ENCODE measurements around the gene CUX1.

The CUX1 gene

DNA sequence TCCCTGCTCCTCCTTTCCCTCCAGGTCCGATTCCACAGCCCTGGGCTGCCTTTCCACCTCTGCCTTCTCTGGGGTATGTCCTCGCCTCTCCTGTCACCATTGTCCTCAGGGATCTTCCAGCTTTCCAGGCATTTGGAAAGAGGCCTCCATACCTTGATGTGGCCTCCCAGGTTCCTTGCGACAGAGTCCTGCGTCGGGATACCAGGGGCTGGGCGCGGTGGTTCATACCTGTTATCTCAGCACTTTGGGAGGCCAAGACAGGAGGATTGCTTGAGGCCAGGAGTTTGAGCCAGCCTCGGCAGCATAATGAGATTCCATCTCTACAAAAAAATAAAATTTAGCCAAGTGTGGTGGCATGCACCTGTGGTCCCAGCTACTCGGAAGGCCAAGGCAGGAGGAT lies 171.1 kb downstream of the CUX1 start:
- no peak overlapping the region for H3K9ac ChIP-seq (ENCODE audit: low read length)
- no peak overlapping the region for H3K4me3 ChIP-seq (ENCODE audit: low read length)

DNA sequence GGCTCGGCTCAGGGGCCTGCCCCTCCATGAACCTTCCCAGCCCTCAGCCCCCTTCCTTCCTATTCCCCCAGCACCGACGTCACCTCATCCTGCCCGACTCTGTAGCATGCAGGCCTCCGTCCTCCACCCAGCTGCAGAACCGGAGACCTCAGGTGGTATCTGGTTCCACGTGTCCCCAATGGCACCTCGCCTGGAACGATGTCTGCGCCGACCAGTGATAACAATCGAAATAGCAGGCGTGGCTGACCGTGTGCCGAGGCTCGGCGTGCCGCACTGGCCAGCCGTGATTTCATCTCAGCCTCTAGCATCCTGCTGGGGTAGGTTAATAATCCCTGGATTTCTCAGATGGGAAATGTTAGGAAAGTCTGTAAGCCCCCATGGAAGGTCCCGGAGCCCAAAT lies 171.7 kb downstream of the CUX1 start:
- Histone ChIP-seq H3K4me1 (ENCODE audit: control insufficient read depth, insufficient read depth, low read length) (peaks cover 16% of the 10 kb centered on the region), H3K9ac (ENCODE audit: low read length) (no peak overlapping the region), H3K9me3 (ENCODE audit: control insufficient read depth, low read length) (no peaks in the 10 kb centered on the region), H3K4me3 (ENCODE audit: low read length) (no peak overlapping the region), H3K27me3 (ENCODE audit: control insufficient read depth, insufficient read depth, low read length) (no peaks in the 10 kb centered on the region), H3K36me3 (ENCODE audit: control insufficient read depth, insufficient read depth, low read length) (no peaks in the 10 kb centered on the region)

More for the DNA sequence above, 171.1 kb downstream of the CUX1 start:
- H3K36me3 ChIP-seq (ENCODE audit: control insufficient read depth, insufficient read depth, low read length), result no peaks in the 10 kb centered on the region
- no peaks in the 10 kb centered on the region for H3K27me3 ChIP-seq (ENCODE audit: control insufficient read depth, insufficient read depth, low read length)
- peaks cover 16% of the 10 kb centered on the region for H3K4me1 ChIP-seq (ENCODE audit: control insufficient read depth, insufficient read depth, low read length)
- H3K9me3 ChIP-seq (ENCODE audit: control insufficient read depth, low read length), result no peaks in the 10 kb centered on the region

DNA sequence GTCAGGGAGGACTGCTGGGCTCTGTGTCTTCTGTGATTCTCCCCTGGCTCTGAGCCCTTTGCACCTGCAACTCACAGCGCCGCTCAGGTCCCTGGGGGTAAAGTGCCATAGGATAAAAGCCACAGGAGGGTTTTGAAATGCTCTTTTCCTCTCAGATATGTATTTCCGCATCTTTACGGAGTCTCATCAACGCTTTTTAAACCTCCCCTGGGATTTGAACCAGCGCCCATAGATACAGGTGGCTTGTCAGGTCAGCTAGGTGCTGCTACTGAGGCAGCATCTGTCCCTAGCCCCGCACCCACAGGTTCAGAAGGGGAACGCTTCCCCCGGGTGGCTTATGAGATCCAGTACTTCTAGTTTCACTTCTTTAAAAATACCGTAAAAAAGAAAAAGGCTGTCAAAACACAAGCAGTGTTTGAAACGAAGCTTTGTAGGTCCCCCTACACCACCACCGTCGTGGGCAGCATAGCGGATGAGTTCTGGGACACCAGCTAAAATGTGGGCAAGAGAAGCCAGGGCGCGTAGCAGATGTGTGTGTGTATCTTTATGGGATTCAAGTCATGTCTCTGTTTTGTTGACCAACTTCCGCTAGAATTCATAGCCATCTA lies 173.5 kb downstream of the CUX1 start:
- Histone ChIP-seq H3K27me3 (ENCODE audit: control insufficient read depth, insufficient read depth, low read length) (no peaks in the 10 kb centered on the region), H3K9ac (ENCODE audit: low read length) (no peak overlapping the region), H3K4me3 (ENCODE audit: low read length) (no peak overlapping the region), H3K4me1 (ENCODE audit: control insufficient read depth, insufficient read depth, low read length) (peaks cover 6% of the 10 kb centered on the region), H3K36me3 (ENCODE audit: control insufficient read depth, insufficient read depth, low read length) (no peaks in the 10 kb centered on the region), H3K9me3 (ENCODE audit: control insufficient read depth, low read length) (no peaks in the 10 kb centered on the region)

DNA sequence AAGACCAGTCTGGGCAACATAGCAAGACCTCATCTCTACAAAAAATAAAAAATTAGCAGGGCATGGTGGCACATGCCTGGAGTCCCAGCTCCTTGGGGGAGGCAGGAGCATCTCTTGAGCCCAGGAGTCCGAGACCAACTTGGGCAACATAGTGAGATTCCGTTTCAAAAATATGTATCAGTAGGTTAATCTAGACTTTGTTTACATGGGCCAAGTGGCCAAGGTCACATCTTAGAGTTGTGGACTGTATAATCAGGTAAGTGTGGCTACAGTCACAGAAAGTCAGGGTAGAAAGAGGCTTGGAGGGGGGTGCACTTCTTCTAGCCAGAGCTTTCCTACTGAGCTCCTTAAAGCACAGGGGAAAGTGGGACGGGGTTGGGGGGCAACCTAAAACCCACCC lies 174.4 kb downstream of the CUX1 start:
- H3K27me3 ChIP-seq (ENCODE audit: control insufficient read depth, insufficient read depth, low read length), result no peaks in the 10 kb centered on the region
- H3K4me1 ChIP-seq (ENCODE audit: control insufficient read depth, insufficient read depth, low read length), result no peaks in the 10 kb centered on the region

DNA sequence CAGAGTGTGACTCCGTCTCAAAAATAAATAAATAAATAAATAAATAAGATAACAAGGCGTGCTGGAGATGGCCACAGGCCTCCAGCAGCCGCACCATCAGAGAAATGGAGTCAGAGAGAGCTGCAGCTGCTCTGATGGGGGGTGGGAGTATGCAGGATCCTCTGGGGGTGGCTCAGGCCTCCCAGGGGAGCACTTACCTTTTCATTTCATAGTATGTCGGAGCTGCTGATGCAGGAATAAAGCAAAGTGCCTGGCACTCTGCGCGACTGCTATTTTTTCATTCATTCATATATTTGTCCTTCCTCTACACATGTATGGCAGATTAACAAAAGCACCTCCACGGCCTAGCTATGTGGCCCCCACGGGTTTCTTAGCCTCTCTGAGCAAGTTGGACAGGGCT lies 175.9 kb downstream of the CUX1 start:
- H3K36me3 ChIP-seq (ENCODE audit: control insufficient read depth, insufficient read depth, low read length), result no peaks in the 10 kb centered on the region
- no peak overlapping the region for H3K9ac ChIP-seq (ENCODE audit: low read length)
- no peaks in the 10 kb centered on the region for H3K27me3 ChIP-seq (ENCODE audit: control insufficient read depth, insufficient read depth, low read length)
- H3K4me1 ChIP-seq (ENCODE audit: control insufficient read depth, insufficient read depth, low read length), result no peaks in the 10 kb centered on the region
- H3K4me3 ChIP-seq (ENCODE audit: low read length), result no peak overlapping the region
- no peaks in the 10 kb centered on the region for H3K9me3 ChIP-seq (ENCODE audit: control insufficient read depth, low read length)

More for the DNA sequence above, 174.4 kb downstream of the CUX1 start:
- no peaks in the 10 kb centered on the region for H3K36me3 ChIP-seq (ENCODE audit: control insufficient read depth, insufficient read depth, low read length)
- no peaks in the 10 kb centered on the region for H3K9me3 ChIP-seq (ENCODE audit: control insufficient read depth, low read length)
- no peak overlapping the region for H3K4me3 ChIP-seq (ENCODE audit: low read length)
- no peak overlapping the region for H3K9ac ChIP-seq (ENCODE audit: low read length)

DNA sequence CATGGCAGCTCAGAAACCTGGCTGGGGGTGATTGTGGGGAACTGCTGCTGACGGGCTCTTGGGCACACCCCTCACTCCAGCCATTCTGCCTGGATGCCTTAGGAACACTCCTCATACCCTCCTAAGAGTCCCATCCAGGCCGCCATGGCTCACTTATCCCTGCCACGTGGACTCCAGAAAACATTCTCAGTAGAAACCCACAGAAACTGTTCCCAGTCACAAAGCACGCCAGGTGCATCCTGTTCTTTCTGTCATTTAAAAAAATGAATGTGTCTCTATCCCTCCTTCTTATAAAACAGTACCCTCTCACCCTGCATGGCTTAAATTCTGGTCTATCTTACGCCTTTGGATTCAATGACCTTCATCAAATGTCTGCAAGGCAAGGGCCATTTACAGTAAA lies 177.7 kb downstream of the CUX1 start:
- H3K9me3 ChIP-seq (ENCODE audit: control insufficient read depth, low read length), result no peaks in the 10 kb centered on the region
- H3K9ac ChIP-seq (ENCODE audit: low read length), result no peak overlapping the region
- H3K4me1 ChIP-seq (ENCODE audit: control insufficient read depth, insufficient read depth, low read length), result no peaks in the 10 kb centered on the region
- H3K4me3 ChIP-seq (ENCODE audit: low read length), result no peak overlapping the region
- no peaks in the 10 kb centered on the region for H3K27me3 ChIP-seq (ENCODE audit: control insufficient read depth, insufficient read depth, low read length)
- H3K36me3 ChIP-seq (ENCODE audit: control insufficient read depth, insufficient read depth, low read length), result no peaks in the 10 kb centered on the region

DNA sequence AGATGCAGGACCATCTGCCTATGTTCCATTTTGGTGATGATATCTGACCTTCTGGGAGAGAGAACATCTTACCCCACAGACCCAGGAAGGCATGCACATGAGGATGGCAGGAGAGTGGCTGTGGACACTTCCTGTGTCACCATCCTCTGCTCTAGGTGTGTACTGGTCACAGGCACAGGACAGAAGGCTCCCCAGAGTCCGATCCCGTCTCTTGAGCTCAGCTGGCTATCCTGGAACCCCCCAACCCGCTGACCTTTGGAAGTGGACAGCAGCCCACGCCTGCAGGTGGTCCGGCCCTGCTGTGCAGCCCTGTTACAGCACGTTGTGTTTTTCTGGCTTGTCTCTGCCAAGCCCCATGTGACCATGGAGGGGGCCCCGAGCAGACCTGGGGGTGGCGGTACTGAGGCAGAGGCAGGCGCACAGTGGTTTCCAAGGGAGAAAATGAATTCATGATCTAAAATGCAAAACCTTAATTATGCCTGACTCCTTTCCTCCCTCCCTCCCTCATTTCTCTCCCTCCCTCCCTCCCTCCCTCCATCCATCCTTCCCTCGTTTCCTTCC lies 178.8 kb downstream of the CUX1 start:
- H3K36me3 ChIP-seq (ENCODE audit: control insufficient read depth, insufficient read depth, low read length), result no peaks in the 10 kb centered on the region
- no peaks in the 10 kb centered on the region for H3K4me1 ChIP-seq (ENCODE audit: control insufficient read depth, insufficient read depth, low read length)
- no peak overlapping the region for H3K9ac ChIP-seq (ENCODE audit: low read length)
- H3K9me3 ChIP-seq (ENCODE audit: control insufficient read depth, low read length), result no peaks in the 10 kb centered on the region
- H3K4me3 ChIP-seq (ENCODE audit: low read length), result no peak overlapping the region
- H3K27me3 ChIP-seq (ENCODE audit: control insufficient read depth, insufficient read depth, low read length), result no peaks in the 10 kb centered on the region

DNA sequence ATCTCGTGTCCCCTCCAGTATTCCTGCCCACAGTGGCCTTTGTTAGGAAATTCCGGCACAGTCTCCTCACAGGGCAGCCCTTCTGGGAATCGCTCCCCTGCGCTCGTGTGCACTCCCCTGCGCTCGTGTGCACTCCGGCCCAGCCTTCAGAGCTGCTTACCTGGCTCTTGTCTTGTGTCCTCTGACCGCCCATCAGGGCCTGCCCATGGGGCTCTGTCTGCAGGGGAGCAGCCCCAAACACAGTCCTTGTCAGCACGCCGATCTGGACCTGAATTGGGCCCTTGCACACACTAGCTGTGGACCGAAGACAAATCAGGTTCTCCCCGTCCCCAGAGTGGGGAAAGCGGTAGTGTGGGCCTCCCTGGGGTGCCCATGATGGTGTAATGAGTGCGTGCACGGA lies 179.4 kb downstream of the CUX1 start:
- Histone ChIP-seq H3K36me3 (ENCODE audit: control insufficient read depth, insufficient read depth, low read length) (no peaks in the 10 kb centered on the region), H3K4me3 (ENCODE audit: low read length) (no peak overlapping the region), H3K27me3 (ENCODE audit: control insufficient read depth, insufficient read depth, low read length) (no peaks in the 10 kb centered on the region), H3K4me1 (ENCODE audit: control insufficient read depth, insufficient read depth, low read length) (no peaks in the 10 kb centered on the region), H3K9ac (ENCODE audit: low read length) (no peak overlapping the region), H3K9me3 (ENCODE audit: control insufficient read depth, low read length) (no peaks in the 10 kb centered on the region)

DNA sequence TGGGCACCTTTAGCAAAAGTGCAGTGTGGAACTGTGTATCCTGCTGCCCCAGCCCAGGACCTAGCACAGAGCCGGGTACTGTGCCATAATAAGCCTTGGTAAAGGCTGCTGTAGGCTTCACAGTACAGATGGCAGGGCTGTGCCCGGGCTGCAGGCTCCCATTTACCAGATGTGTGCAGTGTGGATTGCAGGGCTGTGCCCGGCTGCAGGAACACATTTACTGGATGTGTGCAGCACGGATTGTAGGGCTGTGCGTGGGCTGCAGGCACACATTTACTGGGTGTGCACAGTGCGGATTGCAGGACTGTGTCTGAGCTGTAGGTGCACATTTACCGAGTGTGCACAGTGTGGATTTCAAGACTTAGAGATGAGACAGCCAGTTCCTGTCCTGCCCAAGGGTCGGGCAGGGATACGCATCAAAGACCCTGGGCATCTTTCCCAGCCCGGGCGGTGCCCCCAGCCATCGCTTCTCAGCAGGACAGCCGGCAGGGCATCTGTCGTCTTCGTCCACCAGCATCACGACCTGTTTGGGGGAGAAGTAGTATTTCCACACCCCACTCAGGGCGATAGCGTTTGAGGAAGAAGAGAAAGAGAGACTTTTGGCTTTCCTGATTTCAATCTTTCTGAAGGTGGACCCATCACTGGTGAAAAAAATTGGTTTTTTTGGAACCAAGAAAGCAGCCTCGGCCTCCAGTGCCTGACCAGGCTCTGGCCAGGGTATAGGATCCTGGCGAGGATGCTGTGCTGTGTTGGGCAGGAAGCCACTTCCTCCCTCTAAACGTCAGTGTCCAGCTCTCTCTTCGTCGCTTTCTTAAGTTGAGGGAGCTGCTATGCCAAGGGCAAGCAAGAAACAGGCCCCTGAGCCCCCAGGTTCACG lies 180.8 kb downstream of the CUX1 start:
- no peak overlapping the region for H3K4me3 ChIP-seq (ENCODE audit: low read length)
- no peaks in the 10 kb centered on the region for H3K9me3 ChIP-seq (ENCODE audit: control insufficient read depth, low read length)
- H3K4me1 ChIP-seq (ENCODE audit: control insufficient read depth, insufficient read depth, low read length), result no peaks in the 10 kb centered on the region
- no peaks in the 10 kb centered on the region for H3K27me3 ChIP-seq (ENCODE audit: control insufficient read depth, insufficient read depth, low read length)
- no peak overlapping the region for H3K9ac ChIP-seq (ENCODE audit: low read length)
- H3K36me3 ChIP-seq (ENCODE audit: control insufficient read depth, insufficient read depth, low read length), result no peaks in the 10 kb centered on the region

DNA sequence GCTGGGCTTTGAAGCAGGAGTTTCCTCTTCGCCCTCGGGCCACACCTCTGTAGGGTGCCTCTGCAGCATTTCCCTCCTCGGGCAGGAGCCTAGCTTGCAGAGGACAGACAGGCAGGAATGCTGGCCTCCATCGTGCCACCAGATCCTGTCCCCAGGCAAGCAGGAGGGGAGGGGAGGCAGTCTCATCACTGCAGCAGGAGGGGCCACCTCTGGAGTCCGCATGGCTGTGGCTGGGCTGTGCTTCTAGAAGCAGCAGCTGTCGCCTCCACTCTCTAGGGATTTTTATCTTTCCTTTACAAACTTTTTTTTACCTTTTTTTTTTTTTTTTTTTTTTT lies 181.4 kb downstream of the CUX1 start:
- Histone ChIP-seq H3K9me3 (ENCODE audit: control insufficient read depth, low read length) (no peaks in the 10 kb centered on the region), H3K4me1 (ENCODE audit: control insufficient read depth, insufficient read depth, low read length) (no peaks in the 10 kb centered on the region), H3K9ac (ENCODE audit: low read length) (no peak overlapping the region), H3K36me3 (ENCODE audit: control insufficient read depth, insufficient read depth, low read length) (no peaks in the 10 kb centered on the region), H3K4me3 (ENCODE audit: low read length) (no peak overlapping the region), H3K27me3 (ENCODE audit: control insufficient read depth, insufficient read depth, low read length) (no peaks in the 10 kb centered on the region)

DNA sequence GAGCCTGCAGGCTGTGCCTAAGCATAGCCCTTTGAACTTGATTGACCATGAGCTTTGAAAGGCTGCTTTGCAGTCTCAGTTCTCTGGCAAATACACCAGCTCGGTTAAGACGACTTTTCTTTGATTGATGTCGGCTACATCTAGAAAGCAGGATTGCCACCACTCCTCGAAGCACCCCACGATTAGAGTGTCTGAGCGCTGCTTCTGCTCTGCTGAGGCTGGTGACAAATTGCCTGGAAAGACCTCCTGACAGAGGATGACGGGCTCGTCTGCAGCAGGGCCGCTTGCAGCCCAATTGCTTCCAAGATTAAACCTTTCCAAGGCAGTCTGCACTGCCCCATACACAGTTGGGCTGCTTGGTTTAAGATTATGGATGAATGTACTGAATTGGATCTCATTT lies 182.0 kb downstream of the CUX1 start:
- no peaks in the 10 kb centered on the region for H3K27me3 ChIP-seq (ENCODE audit: control insufficient read depth, insufficient read depth, low read length)
- no peaks in the 10 kb centered on the region for H3K36me3 ChIP-seq (ENCODE audit: control insufficient read depth, insufficient read depth, low read length)
- no peaks in the 10 kb centered on the region for H3K4me1 ChIP-seq (ENCODE audit: control insufficient read depth, insufficient read depth, low read length)
- no peak overlapping the region for H3K4me3 ChIP-seq (ENCODE audit: low read length)
- H3K9ac ChIP-seq (ENCODE audit: low read length), result no peak overlapping the region
- no peaks in the 10 kb centered on the region for H3K9me3 ChIP-seq (ENCODE audit: control insufficient read depth, low read length)

DNA sequence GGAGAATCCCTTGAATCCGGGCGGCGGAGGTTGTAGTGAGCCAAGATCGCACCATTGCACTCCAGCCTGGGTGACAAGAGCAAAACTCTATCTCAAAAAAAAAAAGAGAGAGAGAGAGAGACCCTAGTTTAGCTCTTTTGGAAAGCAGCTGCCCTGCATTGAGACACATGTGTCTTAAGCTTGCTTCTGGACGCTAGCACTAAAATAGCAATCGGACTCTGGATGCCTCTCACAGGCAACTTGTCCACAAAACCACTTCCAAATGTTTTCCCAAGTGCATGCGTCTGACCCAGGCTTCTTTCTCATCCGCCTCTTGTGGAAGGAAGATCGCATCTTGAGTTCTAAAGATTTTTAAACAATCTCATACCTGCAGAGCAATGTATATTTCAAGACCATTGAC lies 182.7 kb downstream of the CUX1 start:
- Histone ChIP-seq H3K4me3 (ENCODE audit: low read length) (no peak overlapping the region), H3K27me3 (ENCODE audit: control insufficient read depth, insufficient read depth, low read length) (no peaks in the 10 kb centered on the region), H3K4me1 (ENCODE audit: control insufficient read depth, insufficient read depth, low read length) (no peaks in the 10 kb centered on the region), H3K9me3 (ENCODE audit: control insufficient read depth, low read length) (no peaks in the 10 kb centered on the region), H3K36me3 (ENCODE audit: control insufficient read depth, insufficient read depth, low read length) (no peaks in the 10 kb centered on the region), H3K9ac (ENCODE audit: low read length) (no peak overlapping the region)
